Vagina (tissue), 2 donors: ENCODE measurements around the gene ZNF827.

Experiments
- POLR2A ChIP-seq, 2 donors: fragments of 450-650 bp; IDR thresholded peaks; one replicate each; pipeline ENCODE4 v1.6.1; 2017; ENCODE audit warnings: antibody characterized with exemption in 2 of 2, mild to moderate bottlenecking in 2 of 2, moderate library complexity in 2 of 2
- POLR2AphosphoS5 ChIP-seq, 2 donors: sonication (generic); formaldehyde crosslinking; IDR thresholded peaks; one replicate each; pipeline ENCODE4 v1.9.0; 2017; ENCODE audit warnings: antibody characterized with exemption in 2 of 2, mild to moderate bottlenecking in 2 of 2, low read depth in 1 of 2; ENCODE audit not compliant: insufficient read depth in 1 of 2
- TF ChIP-seq, protein P1 (sequence below), 3 experiments: fragments of 450-650 bp in 2 of 3; fragments of 200-600 bp in 1 of 3; sonication (generic) in 1 of 3; IDR thresholded peaks; one replicate each; pipeline ENCODE4 v1.5.1; 2017 to 2019; ENCODE audit warnings: antibody characterized with exemption in 3 of 3, mild to moderate bottlenecking in 2 of 3, moderate library complexity in 2 of 3

DNA sequence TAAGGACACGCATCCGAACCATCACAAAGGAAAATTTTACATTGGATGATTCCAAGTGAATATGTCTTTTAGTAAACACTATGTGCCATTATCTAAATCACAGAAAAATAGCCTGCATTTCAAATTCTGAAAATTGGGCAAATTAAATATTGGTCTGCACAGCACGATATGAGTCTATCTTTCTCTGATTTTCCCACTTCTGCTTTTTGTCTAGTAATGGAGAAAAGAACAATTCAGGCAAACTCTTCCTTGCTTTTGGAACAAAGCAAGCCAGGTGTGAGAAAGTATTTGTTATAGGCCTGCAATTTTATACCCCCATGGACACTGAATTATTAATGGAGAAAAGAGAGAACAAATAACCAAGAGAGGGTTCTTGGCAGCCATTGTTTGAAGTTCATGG, 97.8 kb downstream of the ZNF827 start:
- TF ChIP-seq POLR2AphosphoS5 (IDR thresholded peaks at IDR 0.05; ENCODE audit: insufficient read depth in 1 of 2, low read depth in 1 of 2) (no peak), POLR2A (IDR thresholded peaks at IDR 0.05) (no peak)
- TF ChIP-seq, protein P1, sequence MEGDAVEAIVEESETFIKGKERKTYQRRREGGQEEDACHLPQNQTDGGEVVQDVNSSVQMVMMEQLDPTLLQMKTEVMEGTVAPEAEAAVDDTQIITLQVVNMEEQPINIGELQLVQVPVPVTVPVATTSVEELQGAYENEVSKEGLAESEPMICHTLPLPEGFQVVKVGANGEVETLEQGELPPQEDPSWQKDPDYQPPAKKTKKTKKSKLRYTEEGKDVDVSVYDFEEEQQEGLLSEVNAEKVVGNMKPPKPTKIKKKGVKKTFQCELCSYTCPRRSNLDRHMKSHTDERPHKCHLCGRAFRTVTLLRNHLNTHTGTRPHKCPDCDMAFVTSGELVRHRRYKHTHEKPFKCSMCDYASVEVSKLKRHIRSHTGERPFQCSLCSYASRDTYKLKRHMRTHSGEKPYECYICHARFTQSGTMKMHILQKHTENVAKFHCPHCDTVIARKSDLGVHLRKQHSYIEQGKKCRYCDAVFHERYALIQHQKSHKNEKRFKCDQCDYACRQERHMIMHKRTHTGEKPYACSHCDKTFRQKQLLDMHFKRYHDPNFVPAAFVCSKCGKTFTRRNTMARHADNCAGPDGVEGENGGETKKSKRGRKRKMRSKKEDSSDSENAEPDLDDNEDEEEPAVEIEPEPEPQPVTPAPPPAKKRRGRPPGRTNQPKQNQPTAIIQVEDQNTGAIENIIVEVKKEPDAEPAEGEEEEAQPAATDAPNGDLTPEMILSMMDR (IDR thresholded peaks at IDR 0.05): no peak
